C4-2B (cell line): Measurements from ENCODE around the gene LAMC3.

Source experiments
- CTCF ChIP-seq: fragments of 450-650 bp; conservative IDR thresholded peaks from 2 replicates; pipeline ENCODE4 v1.5.1; 2017; ENCODE audit warnings: mild to moderate bottlenecking
- ZFX ChIP-seq: fragments of 450-650 bp; IDR thresholded peaks from 2 replicates; pipeline ENCODE4 v1.6.1; 2017

DNA sequence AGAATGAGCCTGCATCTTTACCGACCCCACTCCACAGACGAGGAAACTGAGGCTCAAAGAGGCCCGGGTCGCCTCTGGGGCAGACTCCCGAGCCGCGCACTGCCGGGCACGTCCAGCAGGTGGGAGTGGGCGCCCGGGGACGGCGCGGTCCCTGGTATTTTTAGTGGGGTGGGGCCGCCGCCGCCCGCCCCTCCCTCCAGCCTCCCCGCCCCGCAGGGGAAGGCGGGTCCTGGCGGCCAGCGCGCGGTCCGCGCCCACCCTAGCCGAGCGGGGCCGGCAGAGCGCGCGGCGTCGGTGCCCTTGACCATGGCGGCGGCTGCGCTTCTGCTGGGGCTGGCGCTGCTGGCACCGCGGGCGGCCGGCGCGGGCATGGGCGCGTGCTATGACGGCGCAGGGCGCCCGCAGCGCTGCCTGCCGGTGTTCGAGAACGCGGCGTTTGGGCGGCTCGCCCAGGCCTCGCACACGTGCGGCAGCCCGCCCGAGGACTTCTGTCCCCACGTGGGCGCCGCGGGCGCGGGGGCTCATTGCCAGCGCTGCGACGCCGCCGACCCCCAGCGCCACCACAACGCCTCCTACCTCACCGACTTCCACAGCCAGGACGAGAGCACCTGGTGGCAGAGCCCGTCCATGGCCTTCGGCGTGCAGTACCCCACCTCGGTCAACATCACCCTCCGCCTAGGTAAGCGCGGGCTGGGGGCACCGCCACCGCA lies at the start of gene LAMC3:
- peak; percentile 80 for TF ChIP-seq CTCF
- TF ChIP-seq ZFX: peak; percentile 67; the same call in 1 of the 2 replicates
